Measurements from ENCODE around the gene MEPCE.

MEPCE gene

GRCh38 chr7:100393233-100393905, 36.3 kb upstream of the MEPCE start:
- Histone ChIP-seq H3K9me3 (ENCODE audit: low read length) (no peaks in the 10 kb centered on the region), H3K27ac (ENCODE audit: low read depth, low read length) (no peak overlapping the region), H3K36me3 (ENCODE audit: insufficient read depth, low read length) (no peaks in the 10 kb centered on the region), H3K9ac (ENCODE audit: low read length) (no peak overlapping the region), H3K4me3 (ENCODE audit: low read depth in 1 of 2, low read length in 2 of 2) (no peak overlapping the region), H3K27me3 (ENCODE audit: control insufficient read depth in 1 of 2, insufficient read depth in 2 of 2, low read length in 2 of 2) (no peaks in the 10 kb centered on the region), H3K4me1 (ENCODE audit: insufficient read depth, low read length) (no peaks in the 10 kb centered on the region)

GRCh38 chr7:100394077-100394476, 35.6 kb upstream of the MEPCE start:
- H3K4me3 ChIP-seq (ENCODE audit: low read depth in 1 of 2, low read length in 2 of 2), result no peak overlapping the region
- no peak overlapping the region for H3K9ac ChIP-seq (ENCODE audit: low read length)
- H3K4me1 ChIP-seq (ENCODE audit: insufficient read depth, low read length), result no peaks in the 10 kb centered on the region
- H3K27ac ChIP-seq (ENCODE audit: low read depth, low read length), result no peak overlapping the region
- H3K36me3 ChIP-seq (ENCODE audit: insufficient read depth, low read length), result no peaks in the 10 kb centered on the region
- H3K27me3 ChIP-seq (ENCODE audit: control insufficient read depth in 1 of 2, insufficient read depth in 2 of 2, low read length in 2 of 2), result no peaks in the 10 kb centered on the region
- H3K9me3 ChIP-seq (ENCODE audit: low read length), result no peaks in the 10 kb centered on the region

GRCh38 chr7:100396421-100396982, 33.1 kb upstream of the MEPCE start:
- H3K4me3 ChIP-seq (ENCODE audit: low read depth in 1 of 2, low read length in 2 of 2), result no peak overlapping the region
- H3K9ac ChIP-seq (ENCODE audit: low read length), result no peak overlapping the region

GRCh38 chr7:100397315-100398081, 32.1 kb upstream of the MEPCE start:
- H3K36me3 ChIP-seq (ENCODE audit: insufficient read depth, low read length), result no peaks in the 10 kb centered on the region
- no peaks in the 10 kb centered on the region for H3K9me3 ChIP-seq (ENCODE audit: low read length)
- H3K4me1 ChIP-seq (ENCODE audit: insufficient read depth, low read length), result no peaks in the 10 kb centered on the region
- H3K27ac ChIP-seq (ENCODE audit: low read depth, low read length), result no peak overlapping the region
- no peak overlapping the region for H3K9ac ChIP-seq (ENCODE audit: low read length)
- no peaks in the 10 kb centered on the region for H3K27me3 ChIP-seq (ENCODE audit: control insufficient read depth in 1 of 2, insufficient read depth in 2 of 2, low read length in 2 of 2)
- H3K4me3 ChIP-seq (ENCODE audit: low read depth in 1 of 2, low read length in 2 of 2), result no peak overlapping the region

More at GRCh38 chr7:100396421-100396982, 33.1 kb upstream of the MEPCE start:
- H3K36me3 ChIP-seq (ENCODE audit: insufficient read depth, low read length), result no peaks in the 10 kb centered on the region
- H3K27ac ChIP-seq (ENCODE audit: low read depth, low read length), result no peak overlapping the region
- no peaks in the 10 kb centered on the region for H3K4me1 ChIP-seq (ENCODE audit: insufficient read depth, low read length)
- no peaks in the 10 kb centered on the region for H3K9me3 ChIP-seq (ENCODE audit: low read length)
- H3K27me3 ChIP-seq (ENCODE audit: control insufficient read depth in 1 of 2, insufficient read depth in 2 of 2, low read length in 2 of 2), result no peaks in the 10 kb centered on the region

GRCh38 chr7:100398239-100398638, 31.4 kb upstream of the MEPCE start:
- Histone ChIP-seq H3K27me3 (ENCODE audit: control insufficient read depth in 1 of 2, insufficient read depth in 2 of 2, low read length in 2 of 2) (no peaks in the 10 kb centered on the region), H3K4me3 (ENCODE audit: low read depth in 1 of 2, low read length in 2 of 2) (no peak overlapping the region), H3K36me3 (ENCODE audit: insufficient read depth, low read length) (no peaks in the 10 kb centered on the region), H3K9me3 (ENCODE audit: low read length) (no peaks in the 10 kb centered on the region), H3K4me1 (ENCODE audit: insufficient read depth, low read length) (no peaks in the 10 kb centered on the region), H3K27ac (ENCODE audit: low read depth, low read length) (no peak overlapping the region), H3K9ac (ENCODE audit: low read length) (no peak overlapping the region)

GRCh38 chr7:100400041-100400440, 29.6 kb upstream of the MEPCE start:
- H3K36me3 ChIP-seq (ENCODE audit: insufficient read depth, low read length), result no peaks in the 10 kb centered on the region
- H3K9ac ChIP-seq (ENCODE audit: low read length), result no peak overlapping the region
- no peaks in the 10 kb centered on the region for H3K27me3 ChIP-seq (ENCODE audit: control insufficient read depth in 1 of 2, insufficient read depth in 2 of 2, low read length in 2 of 2)
- H3K4me1 ChIP-seq (ENCODE audit: insufficient read depth, low read length), result no peaks in the 10 kb centered on the region
- no peaks in the 10 kb centered on the region for H3K9me3 ChIP-seq (ENCODE audit: low read length)
- no peak overlapping the region for H3K4me3 ChIP-seq (ENCODE audit: low read depth in 1 of 2, low read length in 2 of 2)
- no peak overlapping the region for H3K27ac ChIP-seq (ENCODE audit: low read depth, low read length)

GRCh38 chr7:100400656-100401055, 29.0 kb upstream of the MEPCE start:
- H3K4me1 ChIP-seq (ENCODE audit: insufficient read depth, low read length), result no peaks in the 10 kb centered on the region
- H3K27ac ChIP-seq (ENCODE audit: low read depth, low read length), result no peak overlapping the region
- H3K27me3 ChIP-seq (ENCODE audit: control insufficient read depth in 1 of 2, insufficient read depth in 2 of 2, low read length in 2 of 2), result no peaks in the 10 kb centered on the region
- H3K9ac ChIP-seq (ENCODE audit: low read length), result no peak overlapping the region
- H3K4me3 ChIP-seq (ENCODE audit: low read depth in 1 of 2, low read length in 2 of 2), result no peak overlapping the region
- no peaks in the 10 kb centered on the region for H3K36me3 ChIP-seq (ENCODE audit: insufficient read depth, low read length)
- H3K9me3 ChIP-seq (ENCODE audit: low read length), result no peaks in the 10 kb centered on the region

GRCh38 chr7:100401811-100402210, 27.8 kb upstream of the MEPCE start:
- no peaks in the 10 kb centered on the region for H3K36me3 ChIP-seq (ENCODE audit: insufficient read depth, low read length)
- H3K27ac ChIP-seq (ENCODE audit: low read depth, low read length), result no peak overlapping the region
- no peak overlapping the region for H3K9ac ChIP-seq (ENCODE audit: low read length)
- H3K9me3 ChIP-seq (ENCODE audit: low read length), result no peaks in the 10 kb centered on the region
- no peak overlapping the region for H3K4me3 ChIP-seq (ENCODE audit: low read depth in 1 of 2, low read length in 2 of 2)
- no peaks in the 10 kb centered on the region for H3K27me3 ChIP-seq (ENCODE audit: control insufficient read depth in 1 of 2, insufficient read depth in 2 of 2, low read length in 2 of 2)
- H3K4me1 ChIP-seq (ENCODE audit: insufficient read depth, low read length), result no peaks in the 10 kb centered on the region

- no peak overlapping the region for H3K27ac ChIP-seq (ENCODE audit: low read depth, low read length)
These were observed 27.4 kb upstream of the MEPCE start for GRCh38 chr7:100402241-100402640.

GRCh38 chr7:100406767-100407166, 22.9 kb upstream of the MEPCE start:
- H3K36me3 ChIP-seq (ENCODE audit: insufficient read depth, low read length), result no peaks in the 10 kb centered on the region
- no peaks in the 10 kb centered on the region for H3K27me3 ChIP-seq (ENCODE audit: control insufficient read depth in 1 of 2, insufficient read depth in 2 of 2, low read length in 2 of 2)
- H3K9ac ChIP-seq (ENCODE audit: low read length), result no peak overlapping the region
- H3K4me3 ChIP-seq (ENCODE audit: low read depth in 1 of 2, low read length in 2 of 2), result no peak overlapping the region
- H3K9me3 ChIP-seq (ENCODE audit: low read length), result no peaks in the 10 kb centered on the region
- no peaks in the 10 kb centered on the region for H3K4me1 ChIP-seq (ENCODE audit: insufficient read depth, low read length)
- H3K27ac ChIP-seq (ENCODE audit: low read depth, low read length), result no peak overlapping the region

More at GRCh38 chr7:100402241-100402640, 27.4 kb upstream of the MEPCE start:
- no peaks in the 10 kb centered on the region for H3K36me3 ChIP-seq (ENCODE audit: insufficient read depth, low read length)
- no peak overlapping the region for H3K9ac ChIP-seq (ENCODE audit: low read length)
- H3K4me1 ChIP-seq (ENCODE audit: insufficient read depth, low read length), result no peaks in the 10 kb centered on the region
- no peaks in the 10 kb centered on the region for H3K9me3 ChIP-seq (ENCODE audit: low read length)
- no peaks in the 10 kb centered on the region for H3K27me3 ChIP-seq (ENCODE audit: control insufficient read depth in 1 of 2, insufficient read depth in 2 of 2, low read length in 2 of 2)
- no peak overlapping the region for H3K4me3 ChIP-seq (ENCODE audit: low read depth in 1 of 2, low read length in 2 of 2)

GRCh38 chr7:100407285-100408180, 22.1 kb upstream of the MEPCE start:
- no peak overlapping the region for H3K4me3 ChIP-seq (ENCODE audit: low read depth in 1 of 2, low read length in 2 of 2)
- H3K9ac ChIP-seq (ENCODE audit: low read length), result no peak overlapping the region
- H3K9me3 ChIP-seq (ENCODE audit: low read length), result no peaks in the 10 kb centered on the region

More at GRCh38 chr7:100407285-100408180, 22.1 kb upstream of the MEPCE start:
- Histone ChIP-seq H3K27ac (ENCODE audit: low read depth, low read length) (no peak overlapping the region), H3K36me3 (ENCODE audit: insufficient read depth, low read length) (no peaks in the 10 kb centered on the region), H3K27me3 (ENCODE audit: control insufficient read depth in 1 of 2, insufficient read depth in 2 of 2, low read length in 2 of 2) (no peaks in the 10 kb centered on the region), H3K4me1 (ENCODE audit: insufficient read depth, low read length) (no peaks in the 10 kb centered on the region)
